Stimulated activated naive CD8-positive, alpha-beta T cell treated with anti-CD3 and anti-CD28 coated beads, Interleukin-15, amount 100 ng/mL, for 72 hours (primary cell): ENCODE results near the gene TIAM1.

Experiments
- ATAC-seq: fragments of 150-1000 bp; cut with Tn5 transposase; 2 replicates; pipeline ENCODE4 v1.10.0; 2021; ENCODE audit warnings: mild to moderate bottlenecking, moderate library complexity
- DNase-seq, 2 donors: peaks; one replicate each; pipeline ENCODE4 v3.0.0; 2021 to 2022
- H3K27ac Mint-ChIP-seq, 2 donors: one replicate each; pipeline ENCODE4 v1.8.0; 2022; ENCODE audit warnings: mild to moderate bottlenecking in 2 of 2, mixed read lengths in 2 of 2, moderate library complexity in 2 of 2
- H3K27me3 Mint-ChIP-seq: one replicate; pipeline ENCODE4 v1.8.0; 2022; ENCODE audit warnings: mixed read lengths
- H3K4me1 Mint-ChIP-seq: one replicate; pipeline ENCODE4 v1.8.0; 2022; ENCODE audit warnings: mild to moderate bottlenecking, mixed read lengths
- H3K4me3 Mint-ChIP-seq, 2 donors: one replicate each; pipeline ENCODE4 v1.8.0; 2022; ENCODE audit warnings: mild to moderate bottlenecking in 2 of 2, mixed read lengths in 2 of 2, moderate library complexity in 1 of 2
- H3K9me3 Mint-ChIP-seq, 2 donors: one replicate each; pipeline ENCODE4 v1.8.0; 2022; ENCODE audit warnings: mixed read lengths in 2 of 2

TIAM1 gene

GRCh38 chr21:31132574-31133242 lies 211.4 kb downstream of the TIAM1 start:
- H3K27ac Mint-ChIP-seq: peak overlapping the region; percentile 81 to 88

GRCh38 chr21:31130821-31131220 lies 213.2 kb downstream of the TIAM1 start:
- Mint-ChIP-seq H3K27me3 (no peaks in the 10 kb centered on the region), H3K27ac (peak overlapping the region; percentile 27), H3K4me1 (peaks cover 59% of the 10 kb centered on the region), H3K4me3 (peak overlapping the region; percentile 26 to 81), H3K9me3 (no peaks in the 10 kb centered on the region)
- peak; percentile 73 for ATAC-seq
- DNase-seq: no peak

More at GRCh38 chr21:31132574-31133242, 211.4 kb downstream of the TIAM1 start:
- H3K9me3 Mint-ChIP-seq: no peaks in the 10 kb centered on the region
- ATAC-seq: peak; percentile 91
- H3K27me3 Mint-ChIP-seq: no peaks in the 10 kb centered on the region
- peaks cover 62% of the 10 kb centered on the region for H3K4me1 Mint-ChIP-seq
- DNase-seq: peak; percentile 70 to 82
- H3K4me3 Mint-ChIP-seq: peak overlapping the region; percentile 78 to 81

GRCh38 chr21:31128234-31128633 lies 215.8 kb downstream of the TIAM1 start:
- Mint-ChIP-seq H3K27ac (peak overlapping the region in 1 of 2 donors; percentile 27), H3K4me3 (no peak overlapping the region), H3K4me1 (peaks cover 37% of the 10 kb centered on the region), H3K27me3 (no peaks in the 10 kb centered on the region), H3K9me3 (no peaks in the 10 kb centered on the region)
- no peak for ATAC-seq
- no peak for DNase-seq

- no peaks in the 10 kb centered on the region for H3K27me3 Mint-ChIP-seq
- H3K4me1 Mint-ChIP-seq: no peaks in the 10 kb centered on the region
- no peak for DNase-seq
- H3K27ac Mint-ChIP-seq: peak overlapping the region in 1 of 2 donors; percentile 50
- H3K9me3 Mint-ChIP-seq: no peaks in the 10 kb centered on the region
- no peak for ATAC-seq
- no peak overlapping the region for H3K4me3 Mint-ChIP-seq
Observed at GRCh38 chr21:31124010-31124409, 220.1 kb downstream of the TIAM1 start.

- peaks cover 20% of the 10 kb centered on the region for H3K4me1 Mint-ChIP-seq
- H3K27me3 Mint-ChIP-seq: no peaks in the 10 kb centered on the region
- peak overlapping the region in 1 of 2 donors; percentile 5 for H3K27ac Mint-ChIP-seq
- H3K4me3 Mint-ChIP-seq: no peak overlapping the region
- H3K9me3 Mint-ChIP-seq: no peaks in the 10 kb centered on the region
- ATAC-seq: no peak
- no peak for DNase-seq
Observed at GRCh38 chr21:31119199-31119598, 224.9 kb downstream of the TIAM1 start.

GRCh38 chr21:31117128-31117916 lies 226.7 kb downstream of the TIAM1 start:
- ATAC-seq: peak; percentile 76
- no peaks in the 10 kb centered on the region for H3K27me3 Mint-ChIP-seq
- peaks cover 20% of the 10 kb centered on the region for H3K4me1 Mint-ChIP-seq
- no peak overlapping the region for H3K27ac Mint-ChIP-seq
- no peak for DNase-seq
- no peaks in the 10 kb centered on the region for H3K9me3 Mint-ChIP-seq
- no peak overlapping the region for H3K4me3 Mint-ChIP-seq

GRCh38 chr21:31115249-31115648 lies 228.8 kb downstream of the TIAM1 start:
- Mint-ChIP-seq H3K9me3 (no peaks in the 10 kb centered on the region), H3K27me3 (no peaks in the 10 kb centered on the region), H3K4me1 (peaks cover 20% of the 10 kb centered on the region), H3K4me3 (no peak overlapping the region), H3K27ac (peak overlapping the region in 1 of 2 donors; percentile 83)
- no peak for ATAC-seq
- no peak for DNase-seq

GRCh38 chr21:31111093-31111492 lies 233.0 kb downstream of the TIAM1 start:
- no peaks in the 10 kb centered on the region for H3K9me3 Mint-ChIP-seq
- H3K27me3 Mint-ChIP-seq: no peaks in the 10 kb centered on the region
- peaks cover 7% of the 10 kb centered on the region for H3K4me1 Mint-ChIP-seq
- H3K27ac Mint-ChIP-seq: no peak overlapping the region
- no peak for ATAC-seq
- no peak overlapping the region for H3K4me3 Mint-ChIP-seq
- DNase-seq: no peak

- Mint-ChIP-seq H3K9me3 (no peaks in the 10 kb centered on the region), H3K27ac (no peak overlapping the region), H3K27me3 (no peaks in the 10 kb centered on the region), H3K4me3 (no peak overlapping the region), H3K4me1 (peaks cover 7% of the 10 kb centered on the region)
- no peak for DNase-seq
- ATAC-seq: no peak
Observed at GRCh38 chr21:31110430-31110829, 233.6 kb downstream of the TIAM1 start.

GRCh38 chr21:31107871-31108270 lies 236.2 kb downstream of the TIAM1 start:
- H3K4me1 Mint-ChIP-seq: peaks cover 19% of the 10 kb centered on the region
- no peaks in the 10 kb centered on the region for H3K9me3 Mint-ChIP-seq
- no peak for ATAC-seq
- no peak for DNase-seq
- no peak overlapping the region for H3K4me3 Mint-ChIP-seq
- H3K27ac Mint-ChIP-seq: no peak overlapping the region
- no peaks in the 10 kb centered on the region for H3K27me3 Mint-ChIP-seq

- Mint-ChIP-seq H3K27ac (peak overlapping the region in 1 of 2 donors; percentile 46), H3K4me1 (peaks cover 21% of the 10 kb centered on the region), H3K4me3 (no peak overlapping the region), H3K27me3 (no peaks in the 10 kb centered on the region), H3K9me3 (no peaks in the 10 kb centered on the region)
- DNase-seq (no peak), ATAC-seq (no peak)
Observed at GRCh38 chr21:31107176-31107785, 236.8 kb downstream of the TIAM1 start.

- ATAC-seq (no peak), DNase-seq (no peak)
- Mint-ChIP-seq H3K4me3 (no peak overlapping the region), H3K9me3 (no peaks in the 10 kb centered on the region), H3K4me1 (peaks cover 20% of the 10 kb centered on the region), H3K27me3 (no peaks in the 10 kb centered on the region), H3K27ac (no peak overlapping the region)
Observed at GRCh38 chr21:31103571-31104265, 240.3 kb downstream of the TIAM1 start.

- Mint-ChIP-seq H3K4me3 (no peak overlapping the region), H3K9me3 (no peaks in the 10 kb centered on the region), H3K27ac (no peak overlapping the region), H3K4me1 (peaks cover 25% of the 10 kb centered on the region), H3K27me3 (no peaks in the 10 kb centered on the region)
- no peak for ATAC-seq
- no peak for DNase-seq
Observed at GRCh38 chr21:31103163-31103562, 240.9 kb downstream of the TIAM1 start.

- Mint-ChIP-seq H3K27me3 (peaks cover under 1% of the 10 kb centered on the region), H3K27ac (no peak overlapping the region), H3K9me3 (peaks cover 0 to 4% of the 10 kb centered on the region in 2 donors), H3K4me1 (peaks cover 25% of the 10 kb centered on the region), H3K4me3 (no peak overlapping the region)
- no peak for DNase-seq
- ATAC-seq: no peak
Observed at GRCh38 chr21:31099122-31099521, 244.9 kb downstream of the TIAM1 start.

- no peak overlapping the region for H3K27ac Mint-ChIP-seq
- H3K4me3 Mint-ChIP-seq: no peak overlapping the region
- peaks cover 0 to 4% of the 10 kb centered on the region in 2 donors for H3K9me3 Mint-ChIP-seq
- H3K27me3 Mint-ChIP-seq: peaks cover 6% of the 10 kb centered on the region
- peak; percentile 88 for ATAC-seq
- peaks cover 20% of the 10 kb centered on the region for H3K4me1 Mint-ChIP-seq
- DNase-seq: peak; percentile 69 to 73
Observed at GRCh38 chr21:31098576-31099005, 245.5 kb downstream of the TIAM1 start.
